NCI-H69 (cell line): ENCODE results near the gene GATA2.

Experiments used
- DNase-seq: peaks from one replicate; lab custom pipeline; 2025; lab: John Stamatoyannopoulos, UW

GATA2 gene

DNA sequence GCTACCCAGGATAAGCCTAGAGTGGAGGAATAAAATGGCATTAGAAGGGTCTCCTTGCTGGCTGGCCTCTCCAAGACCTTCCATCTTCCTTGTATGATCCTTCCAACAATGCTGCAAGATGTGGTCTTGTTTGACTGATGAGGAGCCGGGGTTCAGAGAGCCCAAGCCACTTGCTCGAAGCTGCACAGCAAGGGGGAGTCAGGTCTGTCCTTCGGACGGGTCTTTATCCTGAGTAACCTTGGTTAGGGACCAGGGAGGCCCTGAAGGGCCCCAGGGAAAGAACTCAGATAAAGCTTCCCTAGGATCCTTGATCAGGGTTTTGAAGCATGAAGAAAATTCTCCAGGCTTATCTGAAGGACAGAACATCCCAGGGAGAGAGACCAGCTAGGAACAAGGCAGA, 19.3 kb downstream of the GATA2 start:
- no peak for DNase-seq

DNA sequence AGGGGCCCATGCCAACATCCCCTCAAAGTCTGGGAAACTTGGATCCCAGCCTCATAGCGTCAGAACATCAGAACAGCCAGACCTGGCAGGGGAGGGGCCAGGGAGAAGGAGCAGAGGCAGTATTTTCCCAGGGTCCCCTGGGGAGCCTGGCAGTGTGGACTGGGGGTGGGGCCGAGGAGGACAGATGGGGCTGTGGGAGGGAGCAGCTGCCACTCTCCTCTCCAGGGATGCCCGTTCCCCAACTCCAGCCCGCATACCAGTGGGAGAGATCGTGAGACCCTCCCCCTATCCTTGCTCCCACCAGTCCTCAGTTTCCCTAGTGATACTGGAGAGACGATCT, 19.9 kb downstream of the GATA2 start:
- DNase-seq, result peak; percentile 80

DNA sequence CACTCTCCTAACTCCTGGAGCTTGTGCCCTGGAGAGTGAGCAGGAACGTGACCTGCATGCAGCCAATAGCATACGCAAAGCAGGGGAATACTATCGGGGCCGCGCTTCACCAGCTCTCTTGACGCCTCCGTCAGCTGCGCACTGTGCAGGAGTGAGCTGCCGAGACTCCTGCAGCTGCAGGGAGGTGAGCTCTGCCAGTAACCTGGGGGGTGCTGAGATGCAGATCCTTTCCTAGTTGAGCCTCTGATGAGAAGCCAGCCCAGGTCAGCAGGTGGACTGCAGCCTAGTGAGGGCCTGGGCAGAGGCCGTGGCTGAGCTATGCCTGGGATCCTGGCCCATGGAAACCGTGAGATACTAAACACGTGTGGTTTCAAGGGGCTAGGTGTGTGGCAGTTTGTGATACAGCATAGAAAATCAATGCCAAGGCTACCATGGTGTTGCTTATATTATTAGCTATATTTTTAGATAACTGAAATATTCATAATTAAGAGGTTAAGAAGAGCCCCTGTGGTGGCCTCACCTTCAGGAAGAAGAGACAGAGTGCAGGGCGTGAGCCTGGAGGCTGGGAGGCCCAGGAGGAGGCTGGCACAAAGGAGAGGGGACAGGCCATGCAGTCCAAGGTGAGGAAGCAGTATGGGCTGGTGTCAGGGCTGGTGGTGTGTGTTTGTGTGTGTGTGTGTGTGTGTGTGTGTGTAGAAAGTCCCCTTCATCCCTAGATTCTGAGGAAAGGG, 20.4 kb downstream of the GATA2 start:
- DNase-seq, result no peak

DNA sequence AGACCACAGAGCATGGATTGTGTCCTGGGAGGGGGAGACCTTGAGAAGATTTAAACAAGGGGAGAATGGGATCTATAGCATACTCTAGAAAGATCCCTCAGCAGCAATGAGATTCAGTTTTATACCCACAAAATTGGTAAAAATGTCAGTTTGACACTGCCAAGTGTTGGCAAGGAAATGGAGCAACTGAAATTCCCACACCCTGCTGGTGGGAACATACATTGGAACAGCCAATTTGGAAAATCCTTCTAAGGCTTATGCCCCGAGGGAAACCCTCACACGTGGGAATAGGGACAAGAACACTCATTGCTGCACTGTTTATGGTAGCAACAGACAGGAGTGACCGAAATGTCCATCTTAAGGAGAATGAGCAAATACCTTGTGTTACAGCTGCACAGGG, 21.3 kb downstream of the GATA2 start:
- no peak for DNase-seq

DNA sequence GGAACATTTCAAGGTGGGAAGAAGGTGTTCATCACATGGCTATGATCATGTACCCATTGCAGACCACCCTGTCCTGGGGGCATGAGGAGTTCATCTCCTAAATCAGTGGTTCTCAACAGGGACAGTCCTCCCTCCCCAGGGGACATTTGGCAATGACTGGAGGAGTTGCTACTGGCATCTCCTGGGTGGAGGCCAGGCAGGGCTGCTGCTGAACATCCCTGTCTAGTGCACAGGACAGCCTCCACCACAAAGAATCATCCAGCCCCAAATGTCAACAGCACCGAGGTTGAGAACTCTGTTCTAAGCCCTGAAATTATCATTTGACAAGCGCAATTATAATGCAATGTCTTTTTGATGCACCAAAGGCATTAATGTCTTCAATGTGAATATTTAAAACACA, 21.9 kb downstream of the GATA2 start:
- no peak for DNase-seq

DNA sequence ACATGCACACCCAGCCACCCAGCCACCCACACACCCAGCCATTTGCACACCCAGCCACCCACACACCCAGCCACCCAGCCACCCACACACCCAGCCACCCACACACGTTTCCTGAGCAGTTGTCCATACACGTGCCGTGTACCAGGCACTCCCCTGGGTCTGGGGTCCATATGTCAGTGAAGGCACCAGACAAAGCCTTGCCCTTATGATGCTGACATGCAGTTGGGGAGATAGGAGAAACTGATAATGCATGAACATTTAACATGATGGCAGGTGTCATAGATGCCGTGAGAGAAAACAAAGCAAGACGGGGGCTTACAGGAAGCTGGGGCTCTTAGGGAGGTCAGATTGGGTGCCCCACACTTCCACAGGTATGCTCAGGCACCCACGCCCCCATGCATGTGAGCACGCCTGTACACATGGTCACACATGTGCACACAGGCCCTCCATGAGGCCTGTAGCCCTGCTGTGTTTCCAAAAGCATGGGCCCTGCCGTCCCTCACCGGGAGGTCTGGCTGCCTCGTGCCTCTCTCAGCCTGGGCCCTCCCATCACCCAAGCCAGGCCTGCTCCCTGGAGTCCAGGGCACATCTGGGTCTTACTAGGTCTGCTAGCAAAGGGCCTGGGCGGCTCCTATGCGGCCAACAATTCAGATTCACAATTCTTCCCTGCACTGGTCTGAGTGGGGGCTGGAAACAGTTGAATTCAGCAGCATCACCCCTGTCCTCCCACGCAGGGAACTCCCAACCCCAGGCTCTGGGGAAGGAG, 22.7 kb downstream of the GATA2 start:
- no peak for DNase-seq

DNA sequence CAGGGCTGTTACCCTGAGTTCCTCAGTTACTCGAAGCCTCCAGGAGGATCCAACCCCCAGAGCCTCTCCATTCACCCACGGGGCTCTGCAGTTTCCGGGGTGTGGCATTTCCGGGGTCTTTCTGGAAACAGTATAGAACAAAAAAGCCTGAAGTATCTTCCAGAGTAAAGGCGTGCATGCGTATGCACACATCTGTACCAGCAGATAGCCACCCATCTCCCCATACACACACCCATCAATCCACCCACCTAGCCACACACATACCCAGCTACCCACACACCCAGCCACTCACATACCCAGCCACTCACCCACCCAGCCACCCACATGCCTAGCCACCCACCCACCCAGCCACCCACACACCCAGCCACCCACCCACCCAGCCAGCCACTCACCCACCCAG, 23.4 kb downstream of the GATA2 start:
- DNase-seq, result no peak

DNA sequence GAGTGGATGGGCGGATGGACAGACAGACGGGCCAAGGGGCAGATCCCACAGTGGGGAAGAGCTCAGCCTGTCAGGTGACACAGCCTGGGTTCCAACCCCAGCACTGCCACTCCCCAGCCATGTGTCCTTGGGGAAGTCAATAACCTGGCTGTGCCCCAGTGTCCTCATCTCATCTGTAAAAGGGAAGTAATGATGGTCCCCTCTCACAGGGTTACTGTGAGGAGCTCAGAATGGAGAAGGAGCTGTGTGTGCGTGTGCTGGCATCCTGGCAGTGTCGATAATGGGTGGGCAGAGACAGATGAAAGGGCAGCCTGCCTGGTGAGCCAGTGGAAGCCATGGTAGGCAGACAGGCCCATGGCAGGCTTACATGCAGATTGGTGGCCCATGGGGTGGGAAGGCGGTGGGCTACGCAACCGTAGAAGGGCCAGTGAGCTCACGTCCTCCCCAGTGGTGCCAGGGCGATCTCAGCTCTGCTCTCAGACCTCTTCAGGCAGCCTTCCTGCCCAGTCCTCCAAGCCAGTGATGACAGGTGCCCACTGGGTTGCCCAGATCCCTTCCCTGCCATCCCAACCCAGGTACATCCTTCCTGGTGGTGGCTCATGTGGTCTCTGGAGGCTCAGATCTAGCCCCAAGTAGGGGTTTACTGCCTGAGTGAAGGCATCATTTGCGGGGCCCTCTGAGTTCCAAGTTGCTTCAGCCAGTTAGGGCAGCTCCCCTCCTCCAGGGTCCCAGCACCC, 24.0 kb downstream of the GATA2 start:
- no peak for DNase-seq

DNA sequence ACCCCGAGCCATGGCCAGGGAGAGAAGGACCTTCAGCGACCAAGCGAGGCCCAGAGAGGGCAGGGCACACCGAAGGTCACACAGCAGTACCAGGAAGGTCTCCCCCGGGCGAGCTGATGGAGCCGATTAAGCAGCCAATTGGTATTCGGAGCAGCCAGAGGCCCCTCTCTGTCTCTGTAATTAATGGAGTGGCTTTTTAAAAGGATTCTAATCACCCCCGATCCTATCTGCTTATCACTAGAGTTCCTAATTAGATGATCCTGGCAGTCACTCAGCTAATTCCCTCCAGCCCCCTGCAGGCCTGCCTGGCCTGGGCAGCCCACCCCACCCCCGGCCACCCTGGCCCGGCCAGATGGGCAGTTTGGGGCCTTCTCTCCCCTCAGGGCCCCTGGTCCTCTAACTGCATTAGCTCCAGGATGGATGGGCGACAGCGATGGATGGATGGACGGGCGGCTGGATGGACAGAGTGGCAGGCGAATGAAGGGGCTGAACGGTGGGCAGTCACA, 24.7 kb downstream of the GATA2 start:
- DNase-seq, result no peak

DNA sequence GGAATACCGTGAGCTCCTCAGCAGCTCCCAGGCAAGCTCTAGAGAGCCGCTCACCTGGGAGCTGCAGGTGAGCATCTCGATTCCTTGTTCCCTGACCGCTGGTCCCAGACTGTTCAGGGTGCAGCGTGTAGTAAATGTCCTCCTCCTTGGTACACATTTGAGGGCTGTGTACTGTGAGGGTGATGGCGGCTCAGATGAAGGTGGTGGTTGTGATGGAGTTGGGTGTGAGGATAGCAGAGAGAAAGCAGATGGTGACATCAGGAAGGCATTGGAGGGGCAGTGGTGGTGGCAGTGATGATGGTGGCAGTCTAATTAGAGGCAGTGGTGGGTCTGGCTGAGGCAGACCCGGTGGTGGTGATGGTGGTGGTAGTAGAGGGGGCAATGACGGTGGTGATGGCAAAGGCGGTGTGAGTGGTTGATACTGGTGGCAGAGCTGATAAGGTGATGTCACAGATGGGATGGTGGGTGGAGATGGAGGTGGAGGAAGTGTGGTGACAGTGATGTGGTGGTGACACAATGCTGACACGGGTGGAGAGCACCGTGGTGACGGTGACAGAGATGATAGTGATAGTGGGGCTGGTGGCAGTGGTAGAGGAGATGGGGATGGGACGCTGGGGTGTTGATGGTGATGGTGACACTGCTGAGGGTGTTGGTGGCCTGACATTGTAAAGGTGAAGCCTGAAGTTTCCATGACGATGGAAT, 26.0 kb downstream of the GATA2 start, which contains the start of gene DNAJB8:
Gene DNAJB8 (minus strand): TSS at position 51 of the 702 bp plus-strand sequence. CDS start 3,645 bp downstream, outside the sequence.
- DNase-seq, result no peak

DNA sequence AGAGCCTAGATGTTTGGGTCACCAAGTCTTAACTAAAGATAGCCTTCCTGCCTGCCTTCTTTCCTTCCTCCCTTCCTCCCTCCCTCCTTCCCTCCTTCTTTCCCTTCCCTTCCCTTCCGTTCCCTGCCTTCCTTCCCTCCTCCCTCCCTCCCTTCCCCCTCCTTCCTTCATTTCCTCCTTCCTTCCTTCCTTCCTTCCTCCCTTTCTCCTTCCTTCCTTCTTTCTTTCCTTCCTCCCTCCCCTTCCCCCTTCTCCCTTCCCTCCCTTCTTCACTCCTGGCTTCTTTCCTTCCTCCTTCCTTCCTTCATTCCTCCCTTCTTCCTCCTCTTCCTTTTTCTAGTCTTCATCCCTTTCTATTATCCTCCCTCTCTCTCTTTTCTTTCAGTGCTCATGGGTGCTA, 28.3 kb downstream of the GATA2 start:
- no peak for DNase-seq

DNA sequence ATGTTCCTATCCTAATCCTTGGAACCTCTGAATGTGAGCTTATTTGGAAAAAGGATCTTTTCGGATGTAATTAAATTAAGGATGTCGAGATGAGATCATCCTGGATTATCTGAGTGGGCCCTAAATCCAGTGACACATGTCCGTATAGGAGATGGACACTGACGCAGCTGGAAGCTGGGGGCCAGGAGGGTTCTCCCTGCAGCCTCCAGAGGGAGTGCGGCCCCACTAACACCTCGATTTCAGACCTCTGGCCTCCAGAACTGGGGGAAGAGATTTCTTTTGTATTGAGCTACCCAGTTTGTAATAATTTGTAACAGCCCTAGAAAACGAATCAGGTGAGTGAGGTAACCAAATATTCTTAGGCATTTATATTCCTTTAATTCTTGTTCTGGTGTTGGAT, 28.8 kb downstream of the GATA2 start:
- DNase-seq, result no peak

DNA sequence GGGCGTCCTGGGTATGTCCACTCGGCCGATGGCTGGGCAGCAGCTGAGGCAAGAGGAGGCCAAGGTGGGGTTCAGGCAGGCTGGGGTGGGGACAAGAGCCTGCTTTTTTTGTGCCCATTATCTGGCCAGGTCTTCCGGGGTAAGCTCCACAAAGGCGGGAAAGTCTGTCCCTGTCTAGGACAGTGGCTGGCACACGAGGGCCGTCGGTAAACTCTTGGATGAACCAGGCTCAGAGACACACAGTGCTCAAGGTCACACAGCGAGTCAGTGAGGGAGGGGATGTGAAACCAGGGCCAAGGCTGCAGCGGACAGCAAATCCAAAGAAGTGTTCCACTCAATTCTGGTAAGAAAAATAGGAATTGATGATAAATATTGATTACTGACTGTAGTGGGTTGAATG, 29.2 kb downstream of the GATA2 start:
- DNase-seq, result no peak

DNA sequence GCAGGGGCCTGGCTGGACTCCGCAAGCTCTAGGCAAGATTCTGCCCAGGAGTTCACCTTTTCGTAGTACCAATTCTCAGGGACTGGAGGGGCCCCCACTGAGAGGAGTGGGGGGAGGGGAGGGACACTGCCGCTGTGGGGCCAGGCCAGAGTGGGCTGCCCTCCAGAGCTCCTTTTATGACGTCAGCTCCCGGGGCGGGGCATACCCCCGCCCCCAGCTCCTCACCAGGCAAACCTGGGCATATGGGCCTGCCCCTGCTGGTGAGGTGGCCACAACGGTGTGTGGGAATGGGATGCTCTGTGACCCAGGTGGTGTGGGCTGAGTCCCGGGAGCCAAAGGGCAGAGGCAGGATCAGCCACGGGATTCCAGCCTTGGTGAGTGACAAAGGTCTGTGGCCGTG, 29.6 kb downstream of the GATA2 start:
- no peak for DNase-seq

DNA sequence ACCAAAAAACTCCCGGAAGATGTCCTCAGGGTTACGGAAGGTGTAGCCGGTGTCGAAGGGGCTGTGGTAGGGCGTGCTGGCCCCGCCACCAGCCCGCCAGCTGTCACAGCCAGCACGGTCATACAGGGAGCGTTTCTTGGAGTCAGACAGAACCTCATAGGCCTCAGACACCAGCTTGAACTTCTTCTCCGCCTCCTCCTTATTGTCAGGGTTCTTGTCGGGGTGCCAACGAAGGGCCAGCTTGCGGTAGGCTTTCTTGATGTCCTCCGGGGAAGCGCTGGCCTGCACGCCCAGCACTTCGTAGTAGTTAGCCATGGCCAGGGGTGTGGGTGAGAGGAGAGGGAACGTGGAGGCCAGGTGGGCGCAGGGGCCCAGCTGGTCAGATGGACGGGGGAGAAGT, 30.1 kb downstream of the GATA2 start:
- no peak for DNase-seq

DNA sequence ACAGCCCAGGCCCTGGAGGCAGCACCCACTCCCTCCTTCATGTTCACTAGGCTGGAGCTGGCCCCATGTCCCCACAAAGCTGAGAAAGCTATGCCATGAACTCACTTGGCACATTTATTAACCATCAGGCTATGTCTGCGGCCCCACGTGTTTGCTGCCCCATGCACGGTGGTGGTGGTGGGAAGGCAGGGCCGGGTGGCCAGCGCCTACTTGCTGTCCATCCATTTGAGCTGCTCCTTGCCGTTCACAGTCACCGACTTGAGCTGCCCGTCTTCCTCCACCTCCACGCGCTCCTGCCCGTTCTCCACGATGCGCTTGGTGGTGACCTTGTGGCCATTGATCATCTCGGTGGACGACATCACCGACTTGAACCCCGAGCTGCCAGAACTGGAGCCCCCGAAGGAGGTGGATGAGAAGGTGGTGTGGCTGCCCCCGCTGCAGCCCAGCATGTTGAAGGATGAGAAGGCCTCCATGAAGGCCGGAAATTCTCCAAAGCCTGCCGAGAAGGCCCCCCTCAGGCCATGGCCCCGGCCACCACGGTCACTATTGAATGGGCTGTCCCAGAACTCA, 30.6 kb downstream of the GATA2 start:
- DNase-seq, result no peak

DNA sequence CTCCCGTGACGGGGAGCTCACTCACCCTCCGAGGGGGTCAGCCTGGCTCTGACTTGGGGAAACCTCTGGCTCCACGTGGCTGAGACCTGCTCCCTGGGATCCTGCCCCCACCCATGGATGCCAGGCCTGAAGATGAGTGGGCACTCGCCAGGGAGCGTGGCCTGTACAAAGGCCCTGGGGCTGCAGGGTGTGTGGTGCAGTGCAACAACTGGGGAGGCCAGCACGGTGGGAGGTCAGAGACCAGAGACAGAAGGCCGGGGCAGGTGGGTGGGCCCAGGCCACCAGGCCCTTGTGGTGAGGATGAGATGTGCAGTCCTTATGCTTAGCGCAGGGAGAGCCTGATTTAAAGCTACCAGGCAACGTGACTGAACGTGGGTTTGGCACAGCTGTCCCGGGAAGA, 31.3 kb downstream of the GATA2 start:
- DNase-seq, result no peak

DNA sequence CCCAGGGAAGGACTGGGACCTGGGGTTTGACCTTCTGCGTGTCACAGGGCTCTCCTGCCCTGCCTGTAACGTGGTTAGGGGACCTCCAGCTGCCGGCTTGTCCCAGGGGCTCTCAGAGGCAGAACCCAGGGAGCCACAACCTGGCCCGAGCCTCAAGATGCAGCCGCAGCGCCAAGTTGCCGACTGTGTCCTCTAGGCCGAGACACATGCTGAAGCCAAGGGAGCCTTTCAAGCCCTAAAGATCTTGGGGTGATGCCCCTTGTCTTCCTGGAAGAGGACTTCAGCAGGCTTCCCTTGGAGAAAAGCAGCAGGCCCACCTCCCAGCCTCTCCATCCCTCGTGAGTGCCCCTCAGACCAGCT, 33.6 kb downstream of the GATA2 start:
- DNase-seq, result no peak

DNA sequence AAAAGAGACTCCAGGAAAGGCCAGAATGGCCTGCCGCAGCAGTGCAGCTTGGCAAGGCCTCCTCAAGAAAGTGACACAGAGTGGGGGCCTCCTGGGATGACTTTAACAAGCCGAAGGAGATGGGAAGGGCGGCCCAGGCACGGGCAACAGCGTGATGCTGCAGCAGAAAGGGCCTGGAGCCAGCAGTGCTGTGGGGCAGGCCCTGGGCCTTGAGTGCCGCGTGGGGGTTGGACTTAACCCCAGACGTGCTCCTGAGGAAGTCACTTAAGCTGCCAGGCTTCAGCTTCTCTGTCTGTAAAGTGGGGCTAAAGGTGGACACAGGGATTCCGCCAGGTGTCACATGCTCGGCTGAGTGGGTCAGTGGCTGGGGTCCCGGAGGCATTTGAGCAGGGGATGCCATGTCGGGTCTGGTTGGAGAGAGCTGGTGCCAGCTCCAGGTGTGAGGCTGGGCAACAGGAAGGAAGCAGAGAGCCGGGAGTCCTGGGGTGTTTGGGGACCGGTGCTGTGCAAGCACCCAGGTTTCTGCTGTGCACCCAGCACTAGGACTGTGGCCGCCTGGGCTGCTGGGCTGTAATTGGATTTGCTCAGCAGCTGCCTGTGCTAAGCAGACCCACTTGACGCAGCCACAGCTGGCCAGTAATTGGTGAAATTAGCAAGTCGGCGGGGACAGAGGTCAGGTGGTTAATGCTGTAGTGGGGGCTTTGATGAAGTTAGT, 34.1 kb downstream of the GATA2 start:
- no peak for DNase-seq

DNA sequence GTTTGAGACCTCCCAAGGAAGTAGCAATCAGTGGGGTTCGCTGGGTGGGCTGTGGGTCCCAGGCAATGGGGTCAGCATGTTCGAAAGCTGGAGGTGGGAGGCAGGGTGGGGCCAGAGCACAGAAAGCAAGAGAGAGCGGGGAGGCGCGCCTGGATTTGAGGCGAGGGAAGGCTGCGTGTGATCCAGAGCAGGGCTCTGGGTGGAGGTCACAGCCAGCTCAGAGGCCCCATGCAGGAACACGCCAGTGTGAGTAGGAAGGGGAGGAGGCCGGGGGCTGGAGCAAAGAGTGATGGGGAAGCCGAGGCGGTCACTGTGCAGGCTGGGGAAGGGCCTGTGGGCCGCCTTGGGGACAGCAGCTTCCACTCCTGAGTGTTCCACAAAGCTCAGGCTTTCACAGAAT, 35.1 kb downstream of the GATA2 start:
- DNase-seq, result no peak
